Glutamatergic neuron (in vitro differentiated cells): ENCODE results near the gene UGT1A6. TPM values are rescaled to one million over a fixed set of nuclear protein-coding genes. Genes with fewer than 3 reads are reported as not detected.

Source experiments
- DNase-seq: peaks from one replicate; pipeline ENCODE4 v3.0.0; 2022
- H3K27ac Mint-ChIP-seq: one replicate; pipeline ENCODE4 v1.8.0; 2020; ENCODE audit warnings: mild to moderate bottlenecking, mixed read lengths, inconsistent platforms; ENCODE audit not compliant: unreplicated experiment
- H3K27me3 Mint-ChIP-seq: one replicate; pipeline ENCODE4 v1.8.0; 2020; ENCODE audit warnings: mild to moderate bottlenecking, moderate library complexity, mixed read lengths, inconsistent platforms; ENCODE audit not compliant: unreplicated experiment
- H3K36me3 Mint-ChIP-seq: one replicate; pipeline ENCODE4 v1.8.0; 2020; ENCODE audit warnings: mild to moderate bottlenecking, mixed read lengths, inconsistent platforms; ENCODE audit not compliant: unreplicated experiment
- H3K4me1 Mint-ChIP-seq: one replicate; pipeline ENCODE4 v1.8.0; 2020; ENCODE audit warnings: mild to moderate bottlenecking, low read depth, mixed read lengths, inconsistent platforms; ENCODE audit not compliant: unreplicated experiment
- H3K4me3 Mint-ChIP-seq: one replicate; pipeline ENCODE4 v1.8.0; 2020; ENCODE audit warnings: mild to moderate bottlenecking, mixed read lengths, inconsistent platforms; ENCODE audit not compliant: unreplicated experiment
- H3K9me3 Mint-ChIP-seq: one replicate; pipeline ENCODE4 v1.8.0; 2020; ENCODE audit warnings: mild to moderate bottlenecking, moderate library complexity, mixed read lengths, inconsistent platforms; ENCODE audit not compliant: unreplicated experiment
- CTCF ChIP-seq: fragments of 200-600 bp; sonication (generic); IDR thresholded peaks from one replicate; pipeline ENCODE4 v1.5.0; 2021; ENCODE audit not compliant: partially characterized antibody, unreplicated experiment
- total RNA-seq: library from RNA; stranded (reverse); fragmentation: NEBNext Ultra II Directional; extraction: Animal tissue kit (Norgen Biotek cat#: 25700); gene quantifications from one replicate; pipeline ENCODE4 v1.2.1, GENCODE V29; 2021; ENCODE audit not compliant: unreplicated experiment

The UGT1A6 gene
- total RNA-seq, 1 donor from 2014 or later = not detected

- no peak for TF ChIP-seq CTCF
Measured at GRCh38 chr2:233803994-233804393, 111.3 kb downstream of the UGT1A6 start.

GRCh38 chr2:233807215-233807865 lies 114.7 kb downstream of the UGT1A6 start:
- DNase-seq = no peak
- TF ChIP-seq CTCF = no peak
- no peaks in the 10 kb centered on the region for H3K36me3 Mint-ChIP-seq
- no peak overlapping the region for H3K27ac Mint-ChIP-seq
- H3K4me3 Mint-ChIP-seq = no peak overlapping the region
- peaks cover 4% of the 10 kb centered on the region for H3K27me3 Mint-ChIP-seq
- peaks cover 5% of the 10 kb centered on the region for H3K9me3 Mint-ChIP-seq
- no peaks in the 10 kb centered on the region for H3K4me1 Mint-ChIP-seq

More at GRCh38 chr2:233803994-233804393, 111.3 kb downstream of the UGT1A6 start:
- Mint-ChIP-seq H3K4me1 (peaks cover 2% of the 10 kb centered on the region), H3K4me3 (no peak overlapping the region), H3K36me3 (no peaks in the 10 kb centered on the region), H3K27me3 (peaks cover 4% of the 10 kb centered on the region), H3K9me3 (peaks cover 2% of the 10 kb centered on the region), H3K27ac (no peak overlapping the region)
- no peak for DNase-seq

- no peak for DNase-seq
Measured at GRCh38 chr2:233807966-233808935, 115.6 kb downstream of the UGT1A6 start.

GRCh38 chr2:233810385-233810784 lies 117.7 kb downstream of the UGT1A6 start:
- no peak for TF ChIP-seq CTCF
- no peaks in the 10 kb centered on the region for H3K36me3 Mint-ChIP-seq
- DNase-seq = no peak
- no peak overlapping the region for H3K4me3 Mint-ChIP-seq
- H3K9me3 Mint-ChIP-seq = peaks cover 5% of the 10 kb centered on the region
- no peak overlapping the region for H3K27ac Mint-ChIP-seq
- no peaks in the 10 kb centered on the region for H3K4me1 Mint-ChIP-seq
- H3K27me3 Mint-ChIP-seq = no peaks in the 10 kb centered on the region

More at GRCh38 chr2:233807966-233808935, 115.6 kb downstream of the UGT1A6 start:
- Mint-ChIP-seq H3K4me1 (no peaks in the 10 kb centered on the region), H3K27me3 (peaks cover 4% of the 10 kb centered on the region), H3K4me3 (no peak overlapping the region), H3K27ac (no peak overlapping the region), H3K9me3 (peaks cover 5% of the 10 kb centered on the region), H3K36me3 (no peaks in the 10 kb centered on the region)
- TF ChIP-seq CTCF = no peak
